Mesodermal cell (in vitro differentiated cells): ENCODE data around the gene PPP5C.
"Not testable (repeated sequence)": the region's sequence is repeated elsewhere in the genome, so short reads cannot be mapped to it uniquely, and the experiment has no call there.

Experiments used
- H3K27ac ChIP-seq: 2 replicates; pipeline ENCODE4 v1.7.0; 2013; ENCODE audit warnings: mild to moderate bottlenecking, low read depth, low read length, moderate library complexity; ENCODE audit not compliant: severe bottlenecking
- H3K36me3 ChIP-seq: 2 replicates; pipeline ENCODE4 v1.7.1; 2013; ENCODE audit warnings: mild to moderate bottlenecking, low read length, moderate library complexity; ENCODE audit not compliant: control insufficient read depth, insufficient read depth
- H3K4me1 ChIP-seq: one replicate; pipeline ENCODE4 v1.7.1; 2013; ENCODE audit warnings: mild to moderate bottlenecking, low read length; ENCODE audit not compliant: insufficient read depth, control insufficient read depth, poor library complexity, severe bottlenecking
- H3K4me3 ChIP-seq: 2 replicates; pipeline ENCODE4 v1.7.0; 2013; ENCODE audit warnings: low read length, control low read depth, mild to moderate bottlenecking; ENCODE audit not compliant: insufficient read depth, poor library complexity, severe bottlenecking; ENCODE audit errors: extremely low read depth
- H3K9me3 ChIP-seq: 2 replicates; pipeline ENCODE4 v1.7.1; 2013; ENCODE audit warnings: mild to moderate bottlenecking, low read length, moderate library complexity; ENCODE audit not compliant: control insufficient read depth
- WGBS, 2 experiments: methylation state at CpG; one replicate each; pipeline ENCODE4 v1.1.5; 2013; ENCODE audit warnings: missing lambda C conversion rate in 2 of 2; ENCODE audit not compliant: insufficient coverage in 2 of 2; 5-methylcytosine and 5-hydroxymethylcytosine counted together

The PPP5C gene

DNA sequence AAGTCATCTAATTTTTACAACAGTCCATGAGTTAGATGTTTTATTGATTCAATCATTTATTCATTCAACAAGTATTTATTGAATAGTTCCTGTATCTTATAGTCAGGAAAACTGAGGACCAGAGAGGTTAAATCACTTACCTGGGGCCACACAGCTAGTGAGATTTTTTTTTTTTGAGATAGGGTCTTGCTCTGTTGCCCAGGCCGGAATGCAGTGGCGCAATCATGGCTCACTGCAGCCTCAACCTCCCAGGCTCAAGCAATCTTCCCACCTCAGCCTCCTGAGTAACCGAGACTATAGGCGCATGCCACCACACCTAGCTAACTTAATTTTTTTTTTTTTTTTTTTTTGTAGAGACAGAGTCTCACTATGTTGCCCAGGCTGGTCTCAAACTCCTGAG is 88.8 kb downstream of the PPP5C start:
- H3K27ac ChIP-seq, H3K4me1 ChIP-seq, H3K4me3 ChIP-seq, H3K9me3 ChIP-seq, H3K36me3 ChIP-seq: not testable (repeated sequence)
- WGBS, 2 experiments, result 83% methylated on average over 3 of the region's 4 CpGs; no CpG with 5 or more reads in 1 of the 2 experiments
